Hypothalamus (tissue), 51 donors: ENCODE measurements around the gene HES1.
"Not testable (repeated sequence)": the region's sequence is repeated elsewhere in the genome, so short reads cannot be mapped to it uniquely, and the experiment has no call there.

Experiments used
- DNase-seq, 51 donors: peaks; one replicate each; lab custom pipeline; 2025; lab: John Stamatoyannopoulos, UW

Gene HES1, protein sequence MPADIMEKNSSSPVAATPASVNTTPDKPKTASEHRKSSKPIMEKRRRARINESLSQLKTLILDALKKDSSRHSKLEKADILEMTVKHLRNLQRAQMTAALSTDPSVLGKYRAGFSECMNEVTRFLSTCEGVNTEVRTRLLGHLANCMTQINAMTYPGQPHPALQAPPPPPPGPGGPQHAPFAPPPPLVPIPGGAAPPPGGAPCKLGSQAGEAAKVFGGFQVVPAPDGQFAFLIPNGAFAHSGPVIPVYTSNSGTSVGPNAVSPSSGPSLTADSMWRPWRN

DNA sequence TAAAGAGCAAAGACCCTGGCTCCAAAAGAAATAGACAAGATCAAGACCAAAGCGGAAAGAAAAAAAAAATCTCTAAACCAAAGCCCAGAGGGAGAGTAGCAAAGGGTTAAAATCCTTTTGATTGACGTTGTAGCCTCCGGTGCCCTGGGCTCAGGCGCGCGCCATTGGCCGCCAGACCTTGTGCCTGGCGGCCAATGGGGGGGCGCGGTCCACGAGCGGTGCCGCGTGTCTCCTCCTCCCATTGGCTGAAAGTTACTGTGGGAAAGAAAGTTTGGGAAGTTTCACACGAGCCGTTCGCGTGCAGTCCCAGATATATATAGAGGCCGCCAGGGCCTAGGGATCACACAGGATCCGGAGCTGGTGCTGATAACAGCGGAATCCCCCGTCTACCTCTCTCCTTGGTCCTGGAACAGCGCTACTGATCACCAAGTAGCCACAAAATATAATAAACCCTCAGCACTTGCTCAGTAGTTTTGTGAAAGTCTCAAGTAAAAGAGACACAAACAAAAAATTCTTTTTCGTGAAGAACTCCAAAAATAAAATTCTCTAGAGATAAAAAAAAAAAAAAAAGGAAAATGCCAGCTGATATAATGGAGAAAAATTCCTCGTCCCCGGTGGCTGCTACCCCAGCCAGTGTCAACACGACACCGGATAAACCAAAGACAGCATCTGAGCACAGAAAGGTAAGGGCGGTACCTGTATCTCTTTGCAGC is at the start of gene HES1:
Gene HES1, plus strand, starts transcription at position 343 of the 713 bp plus-strand sequence. Its CDS starts 233 bp downstream, at position 576.
- DNase-seq: peak in 45 of 51 donors; percentile 18 to 89 (median 76)

DNA sequence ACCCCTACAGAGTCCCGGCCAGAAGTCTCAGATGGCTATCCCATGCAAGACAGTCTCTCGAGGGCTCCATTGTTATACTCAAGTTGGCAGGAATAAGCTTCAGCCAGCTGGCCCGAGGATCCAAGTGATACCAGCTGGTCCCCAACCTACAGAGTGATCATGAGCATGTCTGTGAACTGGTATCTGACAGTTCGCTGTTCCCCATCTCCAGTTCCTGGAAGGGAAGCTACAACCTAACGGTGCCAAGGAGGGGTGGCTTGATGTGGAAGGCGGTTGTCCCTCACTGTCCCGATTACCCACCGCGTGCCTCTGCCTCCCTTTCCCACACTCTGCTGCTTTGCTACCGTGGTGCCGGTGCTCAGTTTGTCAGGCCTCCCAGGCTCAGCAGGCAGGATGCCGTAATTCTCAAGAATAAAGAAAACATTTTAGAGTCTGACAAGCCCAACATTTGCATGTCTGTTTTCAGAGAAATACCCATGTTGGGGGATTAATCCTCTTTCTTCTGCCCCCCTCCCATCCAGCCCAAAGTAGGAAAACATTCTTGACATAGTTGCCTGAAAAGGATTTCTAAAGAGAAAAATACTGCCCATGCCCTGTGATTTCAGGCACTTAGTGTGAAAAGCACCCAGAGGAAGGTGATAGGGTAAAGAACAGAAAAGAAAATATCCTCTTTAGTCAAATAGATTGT is 49.4 kb upstream of the HES1 start:
- peak in 1 of 51 donors; percentile 3 for DNase-seq

DNA sequence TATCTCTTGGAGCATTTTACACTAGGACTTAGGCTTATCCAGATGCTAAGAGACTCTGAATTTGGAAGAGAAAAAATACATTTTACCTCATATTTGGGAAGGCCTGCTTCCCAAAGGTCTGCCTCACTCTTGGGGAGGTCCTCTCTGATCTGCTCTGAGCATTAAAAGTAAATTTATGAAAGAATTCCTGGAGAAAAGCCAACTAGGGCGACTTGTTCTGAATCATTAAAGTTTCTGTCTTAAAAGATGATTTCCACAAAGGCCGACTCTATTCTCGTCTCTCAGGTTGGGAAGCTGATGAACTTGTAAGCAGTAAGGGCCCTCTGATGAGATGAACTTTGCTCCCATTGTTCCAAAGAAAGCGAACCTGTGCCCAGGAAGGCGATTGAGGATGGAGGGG is 48.7 kb upstream of the HES1 start:
- no peak for DNase-seq

DNA sequence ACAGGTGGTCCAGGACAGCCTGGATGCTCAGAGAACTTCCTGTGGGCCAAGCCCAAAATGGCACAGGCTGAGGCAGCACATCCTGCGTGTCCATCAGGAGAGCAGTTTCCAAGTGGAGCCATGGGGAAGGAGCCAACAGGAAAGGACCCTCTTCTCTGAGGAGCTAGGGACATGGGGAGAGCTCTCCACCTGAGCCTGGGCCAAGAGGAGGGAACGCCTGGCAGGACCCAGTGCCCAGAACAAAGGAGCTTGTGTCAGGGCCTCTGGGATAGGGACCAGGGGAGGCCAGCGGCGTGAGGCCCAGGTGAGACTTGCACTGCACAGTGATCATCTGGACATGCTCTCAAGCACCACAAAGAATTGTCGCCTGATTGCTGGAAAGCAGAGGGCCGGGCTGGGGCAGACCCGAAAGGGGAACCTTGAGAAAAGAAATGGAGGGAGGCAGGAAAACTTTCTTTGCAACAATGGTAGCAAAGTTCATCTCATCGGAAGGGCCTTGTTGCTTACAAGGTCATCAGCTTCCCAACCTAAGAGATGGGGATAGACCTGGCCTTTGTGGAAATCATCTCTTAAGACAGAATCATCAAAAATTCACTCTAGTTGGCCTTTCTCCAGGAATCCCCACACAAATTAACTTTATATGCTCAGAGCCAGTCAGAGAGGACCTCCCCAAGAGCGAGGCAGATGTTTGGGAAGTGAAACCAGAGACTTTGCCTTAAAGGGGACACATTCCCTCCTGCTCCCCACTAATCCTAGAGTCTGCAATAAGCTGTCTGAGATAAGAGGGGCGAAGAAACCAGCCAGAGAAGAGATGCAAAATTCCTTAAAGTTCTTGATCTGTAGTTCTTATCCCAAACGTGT is 47.7 kb upstream of the HES1 start:
- no peak for DNase-seq

DNA sequence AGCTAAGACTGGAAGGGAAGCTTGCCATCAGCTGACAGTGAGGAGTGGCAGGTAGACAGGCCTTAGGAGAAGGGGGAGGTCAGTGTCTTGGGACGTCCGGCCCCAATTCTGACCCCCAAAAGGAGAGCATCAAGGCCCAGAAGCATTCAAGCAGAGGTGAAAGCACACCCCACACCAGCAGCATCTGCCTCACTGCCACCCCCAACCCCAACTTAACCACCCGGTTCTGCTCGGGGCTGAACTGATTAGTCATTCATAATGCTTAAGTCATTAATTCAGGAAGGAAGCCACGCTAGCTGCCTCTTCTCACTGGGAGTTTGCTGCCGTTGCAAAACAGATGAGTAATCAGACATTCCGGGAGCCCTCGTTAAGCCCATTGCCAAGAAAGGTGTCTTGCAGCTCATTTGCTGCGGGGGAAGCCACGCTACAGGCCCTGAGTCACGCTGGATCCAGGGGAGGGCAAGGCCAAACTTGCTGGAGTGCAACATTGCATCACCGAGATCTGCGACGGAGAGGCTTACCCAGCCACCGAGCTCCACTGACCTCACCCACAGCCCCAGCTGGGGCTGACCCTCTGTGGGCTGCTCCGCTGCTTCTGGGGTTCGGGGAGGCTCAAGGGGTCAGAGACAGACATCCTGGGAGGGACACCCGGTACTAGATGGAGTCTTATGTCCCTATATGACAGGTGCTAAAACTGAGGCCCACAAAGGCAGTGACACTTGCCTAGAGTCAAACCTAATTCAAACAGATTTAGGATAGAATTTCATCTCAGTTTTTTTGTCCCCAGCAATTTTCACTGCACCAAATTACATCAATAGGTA is 46.4 kb upstream of the HES1 start:
- DNase-seq: peak in 8 of 51 donors; percentile 11 to 76 (median 50)

DNA sequence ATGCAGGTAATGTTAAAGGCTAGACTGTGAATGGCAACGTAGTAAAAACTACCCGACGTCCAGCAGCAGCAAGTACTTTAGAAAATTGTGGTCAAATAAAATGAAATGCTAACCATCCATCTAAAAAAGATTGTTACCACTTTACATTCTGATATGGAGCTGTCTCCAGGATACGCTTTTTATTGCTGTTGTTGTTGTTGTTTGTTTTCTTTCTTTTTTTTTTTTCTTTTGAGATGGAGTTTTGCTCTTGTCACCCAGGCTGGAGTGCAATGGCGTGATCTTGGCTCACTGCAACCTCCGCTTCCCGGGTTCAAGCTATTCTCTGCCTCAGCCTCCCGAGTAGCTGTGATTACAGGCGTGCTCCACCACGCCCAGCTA is 45.8 kb upstream of the HES1 start:
- DNase-seq: not testable (repeated sequence)

DNA sequence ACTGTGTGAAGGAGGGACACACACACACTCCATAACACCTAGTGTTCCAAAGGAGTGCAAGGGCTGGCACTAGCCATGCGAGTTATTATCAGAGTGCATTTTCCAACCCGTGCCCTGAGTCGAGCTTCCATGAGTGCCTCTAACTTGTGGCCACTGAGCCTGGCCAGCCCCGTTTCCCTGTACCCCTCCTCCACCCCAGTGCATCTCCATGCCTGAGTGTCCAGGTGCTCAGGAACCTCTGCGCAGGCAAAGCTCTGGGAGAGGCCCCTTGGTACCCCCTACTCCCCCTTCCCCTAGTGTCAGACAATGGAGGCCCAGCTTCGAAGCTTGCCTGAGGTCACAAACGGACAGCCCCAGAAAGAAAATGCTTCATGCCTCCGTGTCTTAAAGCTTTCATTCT is 45.2 kb upstream of the HES1 start:
- no peak for DNase-seq

DNA sequence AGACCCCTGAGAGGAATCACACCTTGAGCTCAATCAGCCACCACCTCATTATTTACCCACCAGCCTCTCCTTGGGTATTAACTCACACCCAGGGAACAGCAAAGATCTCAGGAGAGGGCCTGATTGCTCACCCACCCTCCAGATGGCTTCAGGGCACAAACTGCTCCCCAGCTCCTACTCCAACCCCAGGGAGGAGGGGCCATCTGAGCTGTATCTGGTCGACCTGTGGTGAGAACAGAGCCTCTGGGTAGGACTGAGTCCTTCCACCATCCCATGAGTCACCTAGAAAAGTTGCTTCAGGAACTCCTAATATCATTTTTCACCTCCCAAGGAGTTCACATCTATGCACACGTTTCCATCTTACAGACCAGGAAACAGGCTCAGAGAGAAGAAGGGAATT is 44.8 kb upstream of the HES1 start:
- no peak for DNase-seq

DNA sequence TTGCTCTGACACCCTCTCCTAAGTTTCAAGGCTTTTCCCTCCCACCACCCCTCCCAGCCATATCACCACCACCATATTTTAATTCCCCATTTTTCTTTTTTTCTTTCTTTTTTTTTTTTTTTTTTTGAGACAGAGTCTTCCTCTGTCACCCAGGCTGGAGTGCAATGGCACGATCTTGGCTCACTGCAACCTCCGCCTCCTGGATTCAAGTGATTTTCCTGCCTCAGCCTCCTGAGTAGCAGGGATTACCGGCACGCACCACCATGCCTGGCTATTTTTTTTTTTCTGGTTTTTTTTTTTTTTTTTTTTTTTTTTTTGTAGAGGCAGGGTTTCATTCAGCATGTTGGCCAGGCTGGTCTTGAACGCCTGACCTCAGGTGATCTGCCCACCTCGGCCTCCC is 44.1 kb upstream of the HES1 start:
- DNase-seq: not testable (repeated sequence)

DNA sequence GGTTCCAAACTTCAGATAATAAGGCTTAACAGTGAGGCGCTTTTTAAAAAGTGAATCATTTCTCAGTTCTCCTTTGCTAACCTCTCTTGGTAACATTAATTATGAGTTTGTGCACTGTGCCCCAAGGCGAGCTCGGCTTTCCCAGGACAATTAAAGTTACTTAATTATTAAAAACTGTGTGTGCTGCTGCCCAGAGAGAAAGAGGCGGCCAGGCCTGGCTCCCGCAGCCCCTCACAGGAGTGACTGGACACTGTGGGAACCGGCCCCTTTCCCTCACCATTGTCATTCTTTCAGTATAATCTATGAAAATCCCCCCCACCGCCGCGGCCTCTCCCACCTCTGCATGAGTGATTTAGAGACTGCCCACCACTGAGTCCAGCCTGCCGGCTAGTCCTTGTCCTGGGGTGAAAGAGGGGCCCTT is 43.1 kb upstream of the HES1 start:
- DNase-seq: no peak

DNA sequence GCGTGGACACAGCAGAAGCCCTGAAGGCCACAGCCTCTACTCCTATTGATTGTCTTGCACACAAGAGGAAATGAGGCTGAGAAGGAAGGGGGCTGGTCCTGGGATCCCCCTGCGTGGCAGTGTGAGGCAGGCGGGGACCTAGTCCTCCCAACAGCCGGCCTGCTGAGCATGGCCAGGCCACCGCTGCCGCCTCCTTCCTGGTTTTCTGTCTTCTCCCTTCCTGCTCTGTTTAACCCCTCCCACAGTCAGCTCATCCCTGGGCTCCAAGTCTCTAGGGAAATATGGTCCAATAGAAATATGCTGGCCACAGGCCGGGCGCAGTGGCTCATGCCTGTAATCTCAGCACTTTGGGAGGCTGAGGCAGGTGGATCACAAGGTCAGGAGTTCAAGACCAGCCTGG is 42.1 kb upstream of the HES1 start:
- no peak for DNase-seq

DNA sequence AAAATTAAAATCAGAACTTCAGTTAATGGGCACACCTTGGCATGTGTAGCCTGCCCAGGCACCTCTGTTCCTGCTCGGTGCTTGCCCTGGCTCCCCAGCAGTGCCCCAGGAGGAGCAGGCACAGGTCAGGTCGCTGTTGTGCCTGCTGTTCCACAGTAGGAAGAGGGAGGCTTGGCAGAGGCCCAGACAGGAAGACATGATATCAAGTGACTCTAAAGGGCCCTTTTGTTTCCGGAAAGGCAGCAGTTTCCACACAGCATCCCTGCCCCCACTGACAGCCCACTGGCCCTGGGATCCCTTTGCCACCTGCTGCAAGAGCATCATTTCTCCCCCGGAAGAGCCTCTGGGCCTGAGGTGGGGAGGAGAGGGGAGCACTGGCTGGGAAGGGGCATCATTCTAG is 40.5 kb upstream of the HES1 start:
- DNase-seq: no peak

DNA sequence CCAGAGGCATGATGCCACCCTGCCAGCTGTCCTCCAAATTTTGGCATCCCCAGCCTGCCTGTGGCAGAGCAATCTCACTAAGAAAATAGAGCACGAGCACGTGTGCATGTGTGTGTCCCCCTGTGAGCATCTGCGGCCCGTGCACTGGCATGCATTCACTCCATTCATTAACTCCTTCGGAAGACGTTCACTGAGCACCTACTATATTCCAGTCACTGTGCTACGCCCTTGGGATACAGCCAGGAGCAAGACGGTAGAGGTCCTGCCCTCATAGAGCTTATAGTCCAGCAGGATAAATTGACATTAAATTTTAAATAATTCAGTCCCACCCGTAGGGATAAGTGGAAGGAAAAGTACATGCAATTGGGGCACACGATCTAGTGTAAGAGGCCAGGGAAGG is 40.0 kb upstream of the HES1 start:
- DNase-seq: no peak

DNA sequence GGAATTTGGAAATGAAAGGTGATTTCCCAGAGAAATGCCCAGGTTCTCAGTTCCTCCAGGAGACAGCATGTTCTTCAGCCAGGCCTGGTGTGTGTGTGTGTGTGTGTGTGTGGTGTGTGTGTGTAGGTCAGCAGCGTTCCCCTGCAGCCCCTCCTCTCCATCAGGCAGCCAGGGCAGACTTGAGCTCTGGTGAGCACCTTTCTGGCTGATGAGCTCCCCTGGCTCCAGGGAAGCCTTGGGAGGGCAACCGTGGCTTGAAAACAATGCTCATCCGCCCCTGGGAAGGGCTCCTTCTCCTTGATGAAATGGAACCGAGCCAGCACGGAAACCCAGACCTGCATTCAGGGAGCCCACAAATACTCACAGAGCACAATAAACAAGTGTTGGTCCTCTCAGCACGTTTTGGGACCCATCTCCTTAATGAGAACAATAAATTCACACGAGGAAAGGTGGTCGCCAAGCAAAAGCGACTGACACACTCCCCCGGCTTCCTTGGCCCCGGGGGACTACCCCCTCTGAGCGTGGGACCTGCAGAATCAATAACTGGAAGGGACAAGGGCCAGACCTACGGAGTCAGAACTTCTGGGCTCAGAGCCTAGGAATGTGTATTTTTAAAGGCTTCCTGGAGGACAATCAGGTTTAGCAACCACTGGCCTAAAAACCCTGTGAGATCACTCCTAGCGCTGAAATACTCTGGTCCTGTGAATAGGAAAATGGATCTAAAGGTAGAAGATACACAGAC is 38.6 kb upstream of the HES1 start:
- DNase-seq: peak in 3 of 51 donors; percentile 19 to 26 (median 24)

DNA sequence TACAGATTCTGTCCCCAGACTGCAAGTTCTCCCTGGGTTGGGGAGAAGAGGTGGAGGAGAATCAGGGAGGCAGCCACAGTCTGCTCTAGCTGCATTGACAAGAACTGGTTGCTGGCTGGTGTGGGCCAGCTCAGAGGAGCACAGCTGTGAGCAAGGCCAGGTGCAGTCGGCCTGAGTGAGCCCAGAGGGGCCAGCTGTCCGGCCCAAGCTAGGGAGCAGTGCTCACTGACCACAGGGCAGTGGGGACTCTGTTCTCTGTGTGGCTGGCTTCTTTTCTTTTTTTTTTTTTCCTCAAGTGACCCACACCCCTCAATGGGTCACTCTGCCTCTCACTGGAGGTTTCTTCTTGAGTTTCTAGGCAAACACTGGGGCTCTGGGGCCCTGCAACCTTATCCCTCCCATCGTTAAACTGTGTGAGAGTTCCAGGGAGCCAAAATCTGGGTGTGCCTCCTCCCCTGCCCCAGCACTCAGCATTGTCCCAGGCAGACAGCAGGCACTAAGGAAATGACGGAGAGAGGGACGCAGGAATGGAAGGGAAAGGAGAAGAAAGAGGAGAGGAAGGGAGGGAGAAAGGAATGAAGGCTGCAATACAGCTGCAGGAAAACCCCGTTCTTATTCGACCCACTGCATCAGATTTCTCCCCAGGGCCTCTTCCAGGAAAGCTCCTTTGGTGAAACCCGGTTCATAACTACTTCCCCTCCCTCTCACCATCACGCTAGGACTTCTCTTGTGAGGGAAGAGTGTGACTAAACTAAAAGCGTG is 37.7 kb upstream of the HES1 start:
- DNase-seq: no peak

DNA sequence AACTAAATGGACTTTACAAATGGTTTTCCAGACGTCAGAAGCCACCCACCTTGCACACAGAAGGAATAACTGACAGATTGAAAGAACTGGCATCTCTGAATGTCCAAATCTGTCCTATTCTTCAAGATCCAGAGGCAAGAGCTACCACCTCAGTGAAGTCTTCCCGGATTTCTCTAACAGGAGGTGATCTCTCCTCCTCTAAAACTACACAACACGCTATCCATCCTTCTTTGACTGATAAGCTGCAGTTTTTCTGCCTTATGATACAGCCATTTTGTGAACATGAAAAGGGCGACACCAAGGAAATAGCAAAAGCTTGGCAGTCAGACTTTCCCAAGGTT is 37.1 kb upstream of the HES1 start:
- no peak for DNase-seq

DNA sequence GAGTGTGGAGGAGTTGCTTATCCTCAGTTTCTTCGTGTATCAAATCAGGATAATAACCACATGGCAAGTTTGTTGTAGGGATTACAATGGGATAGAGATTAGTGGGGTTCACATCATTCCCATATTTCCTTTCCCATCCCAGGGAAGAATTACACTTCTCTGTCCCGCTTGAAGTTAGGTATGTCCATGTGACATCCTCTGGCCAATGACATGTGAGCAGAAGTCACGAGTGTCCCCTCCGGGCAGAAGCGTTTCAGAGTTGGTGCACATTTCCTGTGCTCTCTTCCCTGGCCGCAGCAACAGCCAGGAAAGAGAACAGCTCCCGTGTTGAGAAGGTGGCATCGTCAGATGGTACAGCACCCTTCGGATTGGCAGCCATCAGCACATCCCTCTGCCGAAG is 36.7 kb upstream of the HES1 start:
- no peak for DNase-seq

DNA sequence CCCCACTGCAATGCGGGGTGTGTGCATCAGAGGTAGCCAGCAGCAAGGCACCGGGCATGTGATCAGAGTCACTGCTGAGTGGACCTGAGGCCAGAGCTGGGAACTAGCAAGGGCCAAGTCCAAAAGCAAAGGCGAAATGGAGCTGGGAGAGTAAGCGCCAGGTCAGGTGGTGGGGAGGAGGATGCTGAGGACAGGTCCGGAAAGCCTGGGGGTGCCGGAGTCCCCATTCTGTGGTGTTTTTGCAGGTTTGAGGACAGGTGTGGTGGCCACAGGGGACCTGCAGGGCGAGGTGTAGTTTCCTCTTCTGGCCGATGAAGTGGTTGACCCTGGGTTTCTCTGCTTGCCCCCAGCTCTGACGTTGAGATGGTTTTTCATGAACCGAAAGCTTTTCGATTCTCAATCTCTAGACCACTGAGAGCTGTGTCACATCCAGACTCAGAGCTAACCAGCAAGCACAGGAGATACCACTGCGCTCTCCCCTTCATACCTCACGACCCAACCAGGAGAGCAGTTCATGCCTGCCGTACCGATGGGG is 35.0 kb upstream of the HES1 start:
- no peak for DNase-seq
